Measurements from ENCODE around the gene RAB44. TPM values are rescaled to one million over a fixed set of nuclear protein-coding genes. Genes with fewer than 3 reads are reported as not detected.

Gene RAB44
- total RNA-seq, 1 experiment from 2014 or later: not detected

- Histone ChIP-seq H3K4me2 (ENCODE audit: insufficient read depth, insufficient read length, low read length) (no peak overlapping the region), H4K91ac (ENCODE audit: insufficient read length, low read depth, low read length) (no peak overlapping the region), H3K14ac (ENCODE audit: insufficient read depth, low read length) (no peak overlapping the region), H2BK120ac (ENCODE audit: low read depth, low read length, poor library complexity, severe bottlenecking) (no peak overlapping the region), H3K4ac (ENCODE audit: low read depth, low read length) (no peak overlapping the region), H2BK20ac (ENCODE audit: low read depth, low read length, poor library complexity, severe bottlenecking) (no peak overlapping the region), H3K27ac (ENCODE audit: insufficient read length, low read depth, low read length) (no peak overlapping the region), H3K18ac (ENCODE audit: insufficient read length, low read depth, low read length) (no peak overlapping the region), H2AK5ac (ENCODE audit: insufficient read length, low read length) (no peak overlapping the region), H3K23me2 (ENCODE audit: insufficient read length, low read depth, low read length, poor library complexity, severe bottlenecking) (no peaks in the 10 kb centered on the region), H2BK5ac (ENCODE audit: insufficient read length, low read length) (no peak overlapping the region), H3K23ac (ENCODE audit: insufficient read length, low read depth, low read length) (no peak overlapping the region), H4K20me1 (ENCODE audit: control insufficient read depth, insufficient read depth, insufficient read length) (no peaks in the 10 kb centered on the region), H2BK15ac (ENCODE audit: low read depth, low read length) (no peak overlapping the region), H2AFZ (ENCODE audit: low read length) (no peak overlapping the region), H3T11ph (ENCODE audit: low read length) (no peak overlapping the region), H3K56ac (ENCODE audit: insufficient read length, low read depth, low read length) (no peak overlapping the region), H4K5ac (ENCODE audit: insufficient read length, low read depth, low read length) (no peak overlapping the region), H3K4me1 (ENCODE audit: insufficient read depth, low read length) (no peaks in the 10 kb centered on the region), H3K9ac (ENCODE audit: extremely low read depth, insufficient read length, low read length) (no peak overlapping the region), H4K8ac (replicated peaks; ENCODE audit: insufficient read length, low read depth, low read length) (no peak overlapping the region), H3K27me3 (ENCODE audit: insufficient read depth, low read length) (no peaks in the 10 kb centered on the region), H3K9me3 (ENCODE audit: control insufficient read depth, low read depth, low read length) (no peaks in the 10 kb centered on the region), H3K79me1 (ENCODE audit: insufficient read depth, low read depth, low read length, poor library complexity, severe bottlenecking) (no peaks in the 10 kb centered on the region), H2BK12ac (ENCODE audit: insufficient read length, low read depth, low read length) (no peak overlapping the region), H3K79me2 (ENCODE audit: insufficient read depth, low read length) (no peaks in the 10 kb centered on the region)
- Mint-ChIP-seq H3K4me1 (peaks cover 13 to 22% of the 10 kb centered on the region in 2 experiments), H3K27me3 (ENCODE audit: low read depth) (0 out of 2 replicates have a peak, but pooled peaks cover 1% of the 10 kb centered on the region), H3K4me3 (no peak overlapping the region), H3K27ac (no peak overlapping the region; a peak in 2 of 7 replicates), H3K36me3 (ENCODE audit: insufficient read depth in 1 of 3, low read depth in 3 of 3) (no peaks in the 10 kb centered on the region), H3K9me3 (no peaks in the 10 kb centered on the region)
- no CpG with 5 or more reads among the region's 19 CpGs for WGBS (ENCODE audit: extremely low coverage, insufficient read length, low lambda C conversion rate)
- no peak for TF ChIP-seq CTCF (conservative IDR thresholded peaks at IDR 0.05)
- DNase-seq: no peak
These were observed 58.1 kb downstream of the RAB44 start for GRCh38 chr6:36755435-36756348.
